HepG2 (cell line): ENCODE measurements around the gene CALY. TPM values are rescaled to one million over a fixed set of nuclear protein-coding genes. Genes with fewer than 3 reads are reported as not detected.

Source experiments
- BCL6 ChIP-seq: IDR thresholded peaks from 2 replicates; pipeline ENCODE4 v1.6.1; 2016; ENCODE audit warnings: missing genetic modification reagents, missing compliant biosample characterization
- CC2D1A ChIP-seq: sonication (generic); formaldehyde crosslinking; IDR thresholded peaks from 2 replicates; pipeline ENCODE4 v1.8.1; 2023; ENCODE audit warnings: mild to moderate bottlenecking, missing genetic modification reagents
- DMTF1 ChIP-seq: sonication (generic); formaldehyde crosslinking; IDR thresholded peaks from 2 replicates; pipeline ENCODE4 v1.4.0; 2020; ENCODE audit warnings: mild to moderate bottlenecking, missing genetic modification reagents
- EHMT2 ChIP-seq: fragments of 200-600 bp; sonication (generic); IDR thresholded peaks from 2 replicates; pipeline ENCODE4 v1.7.0; 2017; ENCODE audit warnings: antibody characterized with exemption, low read depth, low read length, borderline replicate concordance
- FOXK2 ChIP-seq: fragments of 450-650 bp; IDR thresholded peaks from 2 replicates; pipeline ENCODE4 v1.6.1; 2016
- HHEX ChIP-seq: IDR thresholded peaks from 2 replicates; pipeline ENCODE4 v1.6.1; 2016; ENCODE audit warnings: control low read depth
- KLF15 ChIP-seq: sonication (generic); formaldehyde crosslinking; IDR thresholded peaks from 2 replicates; pipeline ENCODE4 v1.8.1; 2023; ENCODE audit warnings: borderline replicate concordance, mild to moderate bottlenecking, inconsistent platforms, missing genetic modification reagents, mixed read lengths
- MNT ChIP-seq: fragments of 450-650 bp; IDR thresholded peaks from 2 replicates; pipeline ENCODE4 v1.6.1; 2016
- MZF1 ChIP-seq: sonication (generic); formaldehyde crosslinking; IDR thresholded peaks from 2 replicates; pipeline ENCODE4 v1.8.1; 2023; ENCODE audit warnings: mild to moderate bottlenecking, missing genetic modification reagents, borderline replicate concordance
- SP140L ChIP-seq: sonication (generic); formaldehyde crosslinking; IDR thresholded peaks from 2 replicates; pipeline ENCODE4 v1.4.0; 2020; ENCODE audit warnings: missing genetic modification reagents, borderline replicate concordance
- SRY ChIP-seq: sonication (generic); formaldehyde crosslinking; IDR thresholded peaks from 2 replicates; pipeline ENCODE4 v1.8.0; 2022; ENCODE audit warnings: mild to moderate bottlenecking, missing genetic modification reagents
- ZMYM3 ChIP-seq: sonication (generic); formaldehyde crosslinking; IDR thresholded peaks from 2 replicates; pipeline ENCODE4 v1.5.1; 2020; ENCODE audit warnings: mild to moderate bottlenecking, missing genetic modification reagents
- ZNF230 ChIP-seq: sonication (generic); formaldehyde crosslinking; IDR thresholded peaks from 2 replicates; pipeline ENCODE4 v1.4.0; 2020; ENCODE audit warnings: mild to moderate bottlenecking, missing genetic modification reagents
- ZNF263 ChIP-seq: sonication (generic); formaldehyde crosslinking; IDR thresholded peaks from 2 replicates; pipeline ENCODE4 v1.4.0; 2020; ENCODE audit warnings: missing genetic modification reagents
- ZNF557 ChIP-seq: sonication (generic); formaldehyde crosslinking; IDR thresholded peaks from 2 replicates; pipeline ENCODE4 v1.4.0; 2020; ENCODE audit warnings: missing genetic modification reagents
- polyA plus RNA-seq, 8 experiments: library from polyadenylated mRNA; depleted of rRNA in 3 of 8; stranded (reverse) in 7 of 8; unstranded in 1 of 8; fragments of >200 nt; fragmentation: Illumina TruSeq in 4 of 8; extraction: Trizol in 4 of 8; gene quantifications; 2 replicates each; pipeline versions ENCODE4 v1.2.1 to v1.2.3, GENCODE V29; 2011 to 2016; ENCODE audit warnings: low read depth in 4 of 8, missing spikeins in 1 of 8, mixed read lengths in 1 of 8; ENCODE audit not compliant: insufficient read depth in 1 of 8
- total RNA-seq, 5 experiments: library from RNA; depleted of rRNA; stranded (reverse); fragments of >200 nt; fragmentation: Illumina TruSeq; extraction: Trizol; gene quantifications; 2 replicates each; pipeline ENCODE4 v1.2.3, GENCODE V29; 2016; ENCODE audit warnings: low read depth in 1 of 5
- TF ChIP-seq, protein P1 (sequence below): sonication (generic); formaldehyde crosslinking; IDR thresholded peaks from 2 replicates; pipeline ENCODE4 v1.4.0; 2020; ENCODE audit warnings: missing genetic modification reagents, mild to moderate bottlenecking, borderline replicate concordance
- TF ChIP-seq, protein P2 (sequence below): sonication (generic); formaldehyde crosslinking; IDR thresholded peaks from 2 replicates; pipeline ENCODE4 v1.8.1; 2023; ENCODE audit warnings: mild to moderate bottlenecking, inconsistent platforms, moderate library complexity, missing genetic modification reagents, borderline replicate concordance
- TF ChIP-seq, protein P3 (sequence below): fragments of 450-650 bp; IDR thresholded peaks from 2 replicates; pipeline ENCODE4 v1.6.1; 2017

CALY gene
- total and polyA plus RNA-seq, 2 of the 13 experiments (the other 11 are each of a cell fraction or from before 2014, with no cell fraction given) = 0.08 TPM; not detected in 1

DNA sequence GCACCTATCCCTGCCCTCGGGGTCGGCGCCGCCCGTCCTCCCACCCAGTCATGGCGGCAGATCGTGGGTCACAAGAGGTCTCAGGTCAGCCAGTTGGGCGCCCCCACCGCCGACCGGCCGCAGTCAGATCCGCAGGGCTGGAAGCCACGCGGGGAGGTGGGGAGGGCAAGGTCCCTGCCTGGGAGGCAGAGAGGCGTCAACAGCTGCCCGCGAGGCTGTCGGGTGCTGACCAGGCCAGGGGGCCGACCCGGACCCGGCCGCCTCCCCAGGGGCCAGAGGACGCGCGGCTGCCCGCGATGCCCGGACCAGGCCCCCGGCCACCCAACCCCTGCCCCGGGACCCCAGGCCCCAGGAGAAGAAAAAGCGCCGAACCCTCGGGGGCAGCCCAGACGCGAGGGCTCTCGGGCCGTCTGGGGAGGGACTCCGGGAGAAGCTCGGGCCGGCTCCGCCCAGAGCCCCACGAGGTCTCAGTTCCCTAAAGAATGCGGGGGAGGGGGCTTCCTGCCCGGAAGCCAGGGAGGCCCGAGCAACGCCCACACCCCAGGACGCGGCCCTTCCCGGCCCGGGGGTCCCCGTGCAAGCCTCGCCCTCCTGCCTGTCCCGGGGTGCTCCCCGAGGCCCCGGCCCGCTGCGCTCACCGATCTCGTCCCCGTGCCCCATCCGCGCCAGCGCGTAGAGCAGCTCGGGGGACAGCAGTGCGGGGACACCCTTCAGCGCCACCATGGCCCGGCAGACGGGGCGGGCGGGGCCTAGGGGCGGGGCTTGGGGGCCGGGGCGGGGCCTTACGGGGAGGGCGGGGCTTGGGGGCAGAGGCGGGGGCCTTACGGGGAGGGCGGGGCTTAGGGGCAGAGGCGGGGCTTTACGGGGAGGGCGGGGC, 20.8 kb upstream of the CALY start, which contains the start of gene FUOM (continued):
- TF ChIP-seq MNT = no peak
- TF ChIP-seq, protein P1, sequence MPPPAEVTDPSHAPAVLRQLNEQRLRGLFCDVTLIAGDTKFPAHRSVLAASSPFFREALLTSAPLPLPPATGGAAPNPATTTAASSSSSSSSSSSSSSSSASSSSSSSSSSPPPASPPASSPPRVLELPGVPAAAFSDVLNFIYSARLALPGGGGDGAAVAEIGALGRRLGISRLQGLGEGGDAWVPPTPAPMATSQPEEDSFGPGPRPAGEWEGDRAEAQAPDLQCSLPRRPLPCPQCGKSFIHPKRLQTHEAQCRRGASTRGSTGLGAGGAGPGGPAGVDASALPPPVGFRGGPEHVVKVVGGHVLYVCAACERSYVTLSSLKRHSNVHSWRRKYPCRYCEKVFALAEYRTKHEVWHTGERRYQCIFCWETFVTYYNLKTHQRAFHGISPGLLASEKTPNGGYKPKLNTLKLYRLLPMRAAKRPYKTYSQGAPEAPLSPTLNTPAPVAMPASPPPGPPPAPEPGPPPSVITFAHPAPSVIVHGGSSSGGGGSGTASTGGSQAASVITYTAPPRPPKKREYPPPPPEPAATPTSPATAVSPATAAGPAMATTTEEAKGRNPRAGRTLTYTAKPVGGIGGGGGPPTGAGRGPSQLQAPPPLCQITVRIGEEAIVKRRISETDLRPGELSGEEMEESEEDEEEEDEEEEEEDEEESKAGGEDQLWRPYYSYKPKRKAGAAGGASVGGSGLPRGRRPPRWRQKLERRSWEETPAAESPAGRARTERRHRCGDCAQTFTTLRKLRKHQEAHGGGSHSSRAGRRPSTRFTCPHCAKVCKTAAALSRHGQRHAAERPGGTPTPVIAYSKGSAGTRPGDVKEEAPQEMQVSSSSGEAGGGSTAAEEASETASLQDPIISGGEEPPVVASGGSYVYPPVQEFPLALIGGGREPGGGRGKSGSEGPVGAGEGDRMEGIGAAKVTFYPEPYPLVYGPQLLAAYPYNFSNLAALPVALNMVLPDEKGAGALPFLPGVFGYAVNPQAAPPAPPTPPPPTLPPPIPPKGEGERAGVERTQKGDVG (CRISPR knock-in tag) = no peak
- TF ChIP-seq ZNF557 (CRISPR knock-in tag) = no peak
- no peak for TF ChIP-seq BCL6 (CRISPR knock-in tag)
- TF ChIP-seq SP140L = no peak
- TF ChIP-seq, protein P2, sequence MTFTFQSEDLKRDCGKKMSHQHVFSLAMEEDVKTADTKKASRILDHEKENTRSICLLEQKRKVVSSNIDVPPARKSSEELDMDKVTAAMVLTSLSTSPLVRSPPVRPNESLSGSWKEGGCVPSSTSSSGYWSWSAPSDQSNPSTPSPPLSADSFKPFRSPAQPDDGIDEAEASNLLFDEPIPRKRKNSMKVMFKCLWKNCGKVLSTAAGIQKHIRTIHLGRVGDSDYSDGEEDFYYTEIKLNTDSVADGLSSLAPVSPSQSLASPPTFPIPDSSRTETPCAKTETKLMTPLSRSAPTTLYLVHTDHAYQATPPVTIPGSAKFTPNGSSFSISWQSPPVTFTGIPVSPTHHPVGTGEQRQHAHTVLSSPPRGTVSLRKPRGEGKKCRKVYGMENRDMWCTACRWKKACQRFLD (CRISPR knock-in tag) = no peak
- TF ChIP-seq DMTF1 (CRISPR knock-in tag) = no peak
- no peak for TF ChIP-seq ZNF230 (CRISPR knock-in tag)
- no peak; the same call in 1 of the 2 replicates for TF ChIP-seq ZMYM3
- no peak for TF ChIP-seq FOXK2
- TF ChIP-seq KLF15 (CRISPR knock-in tag) = no peak
- TF ChIP-seq SRY (CRISPR knock-in tag) = peak; percentile 42; the same call in 1 of the 2 replicates
- TF ChIP-seq, protein P3, sequence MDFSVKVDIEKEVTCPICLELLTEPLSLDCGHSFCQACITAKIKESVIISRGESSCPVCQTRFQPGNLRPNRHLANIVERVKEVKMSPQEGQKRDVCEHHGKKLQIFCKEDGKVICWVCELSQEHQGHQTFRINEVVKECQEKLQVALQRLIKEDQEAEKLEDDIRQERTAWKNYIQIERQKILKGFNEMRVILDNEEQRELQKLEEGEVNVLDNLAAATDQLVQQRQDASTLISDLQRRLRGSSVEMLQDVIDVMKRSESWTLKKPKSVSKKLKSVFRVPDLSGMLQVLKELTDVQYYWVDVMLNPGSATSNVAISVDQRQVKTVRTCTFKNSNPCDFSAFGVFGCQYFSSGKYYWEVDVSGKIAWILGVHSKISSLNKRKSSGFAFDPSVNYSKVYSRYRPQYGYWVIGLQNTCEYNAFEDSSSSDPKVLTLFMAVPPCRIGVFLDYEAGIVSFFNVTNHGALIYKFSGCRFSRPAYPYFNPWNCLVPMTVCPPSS = no peak
- no peak for TF ChIP-seq MZF1 (CRISPR knock-in tag)
- TF ChIP-seq ZNF263 (CRISPR knock-in tag) = peak; percentile 86
- no peak for TF ChIP-seq CC2D1A (CRISPR knock-in tag)
- no peak for TF ChIP-seq HHEX
- TF ChIP-seq EHMT2 = no peak
